GM13976 (cell line): ENCODE measurements around the gene RPS6KA2.
"Not testable (repeated sequence)": the region's sequence is repeated elsewhere in the genome, so short reads cannot be mapped to it uniquely, and the experiment has no call there.

Experiments
- DNase-seq: peaks from one replicate; pipeline ENCODE4 v3.0.0; 2012; ENCODE audit warnings: low spot score
- CTCF ChIP-seq: IDR thresholded peaks from 2 replicates; pipeline ENCODE4 v1.5.1; 2012; ENCODE audit warnings: borderline replicate concordance, mild to moderate bottlenecking; ENCODE audit not compliant: insufficient read depth; ENCODE audit errors: extremely low read depth, missing control alignments, control extremely low read depth
- in situ Hi-C: fragments of 300-500 bp; cut with MboI; formaldehyde crosslinking; loops from one replicate; pipeline ENCODE4 v1.12.0; 2022; ENCODE audit warnings: low sequenced_read_pairs, mixed read lengths, inconsistent platforms; ENCODE audit not compliant: unreplicated experiment

RPS6KA2 gene

GRCh38 chr6:166543603-166544295 is 83.3 kb downstream of the RPS6KA2 start:
- no peak for DNase-seq
- in situ Hi-C loops = no loop called here
- no peak for TF ChIP-seq CTCF

GRCh38 chr6:166542580-166542912 is 84.5 kb downstream of the RPS6KA2 start:
- no peak for TF ChIP-seq CTCF
- no peak for DNase-seq
- in situ Hi-C loops = no loop called here

GRCh38 chr6:166541876-166542579 is 85.0 kb downstream of the RPS6KA2 start:
- in situ Hi-C loops = no loop called here
- TF ChIP-seq CTCF = no peak
- peak; percentile 51 for DNase-seq

GRCh38 chr6:166541366-166541765 is 85.7 kb downstream of the RPS6KA2 start:
- in situ Hi-C loops = no loop called here
- no peak for TF ChIP-seq CTCF
- DNase-seq = no peak

- peak; percentile 85 for DNase-seq
- TF ChIP-seq CTCF = no peak
- in situ Hi-C loops = no loop called here
Measured at GRCh38 chr6:166540631-166541331, 86.3 kb downstream of the RPS6KA2 start.

- in situ Hi-C loops = no loop called here
- DNase-seq = no peak
- no peak for TF ChIP-seq CTCF
Measured at GRCh38 chr6:166539543-166539942, 87.5 kb downstream of the RPS6KA2 start.

- in situ Hi-C loops, DNase-seq: not testable (repeated sequence)
Measured at GRCh38 chr6:166539011-166539385, 88.1 kb downstream of the RPS6KA2 start.
